OCI-LY1 (cell line): Measurements from ENCODE around the gene SURF4.

Source experiments
- EZH2 ChIP-seq: fragments of 200-600 bp; sonication (generic), shearing (Covaris generic); IDR thresholded peaks from 2 replicates; pipeline ENCODE4 v1.8.0; 2017; ENCODE audit warnings: borderline replicate concordance, mixed run types, mild to moderate bottlenecking, antibody characterized with exemption, low read length, moderate library complexity, mixed read lengths
- TF ChIP-seq, protein P1 (sequence below): fragments of 200-600 bp; sonication (generic), shearing (Covaris generic); IDR thresholded peaks from 2 replicates; pipeline ENCODE4 v1.5.1; 2017; ENCODE audit warnings: mild to moderate bottlenecking, antibody characterized with exemption, low read length, moderate library complexity, mixed read lengths

DNA sequence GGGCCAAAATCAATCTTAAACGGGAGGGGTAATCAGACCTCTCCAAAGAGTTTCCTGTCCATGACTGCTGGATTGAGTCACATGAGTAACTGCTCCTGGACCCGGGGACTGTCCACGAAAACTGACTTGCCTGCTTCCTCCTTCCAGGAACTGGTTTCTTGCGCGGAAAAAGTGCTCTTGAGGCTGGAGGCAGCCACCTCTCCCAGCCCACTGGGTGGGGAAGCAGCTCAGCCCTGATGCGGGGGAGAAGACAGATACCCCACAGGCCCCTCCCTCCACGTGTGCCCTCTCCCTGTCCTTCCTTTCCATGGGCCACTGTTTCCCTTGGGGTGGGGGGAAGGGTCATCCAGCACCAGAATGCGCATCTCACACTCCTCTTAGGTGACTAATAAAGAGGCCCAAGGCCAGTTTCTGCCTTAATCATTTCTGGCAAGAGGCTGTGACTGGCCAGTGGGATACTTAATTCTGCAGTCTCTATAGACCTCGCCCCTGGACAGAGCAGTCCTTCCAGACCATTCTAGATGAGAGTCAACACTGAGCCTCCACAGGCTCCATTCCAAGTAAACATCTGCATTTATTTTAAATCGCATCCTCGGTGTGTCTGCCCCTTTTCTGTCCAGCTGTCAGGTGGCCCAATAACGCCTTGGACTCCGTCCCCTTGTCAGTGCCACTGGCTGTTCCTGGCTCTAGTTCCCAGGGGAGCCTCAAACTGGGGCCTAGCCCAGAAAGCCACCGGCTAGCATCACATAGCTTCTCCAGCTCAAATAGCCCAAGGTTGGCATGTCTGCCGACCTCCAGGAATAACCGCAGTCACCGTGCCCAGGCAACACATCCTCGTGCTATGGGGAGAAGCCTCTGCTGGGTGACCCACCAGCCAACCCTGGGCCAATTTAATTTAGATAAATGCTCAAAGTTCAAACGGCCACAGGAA is 29.9 kb upstream of the SURF4 start:
- TF ChIP-seq, protein P1, sequence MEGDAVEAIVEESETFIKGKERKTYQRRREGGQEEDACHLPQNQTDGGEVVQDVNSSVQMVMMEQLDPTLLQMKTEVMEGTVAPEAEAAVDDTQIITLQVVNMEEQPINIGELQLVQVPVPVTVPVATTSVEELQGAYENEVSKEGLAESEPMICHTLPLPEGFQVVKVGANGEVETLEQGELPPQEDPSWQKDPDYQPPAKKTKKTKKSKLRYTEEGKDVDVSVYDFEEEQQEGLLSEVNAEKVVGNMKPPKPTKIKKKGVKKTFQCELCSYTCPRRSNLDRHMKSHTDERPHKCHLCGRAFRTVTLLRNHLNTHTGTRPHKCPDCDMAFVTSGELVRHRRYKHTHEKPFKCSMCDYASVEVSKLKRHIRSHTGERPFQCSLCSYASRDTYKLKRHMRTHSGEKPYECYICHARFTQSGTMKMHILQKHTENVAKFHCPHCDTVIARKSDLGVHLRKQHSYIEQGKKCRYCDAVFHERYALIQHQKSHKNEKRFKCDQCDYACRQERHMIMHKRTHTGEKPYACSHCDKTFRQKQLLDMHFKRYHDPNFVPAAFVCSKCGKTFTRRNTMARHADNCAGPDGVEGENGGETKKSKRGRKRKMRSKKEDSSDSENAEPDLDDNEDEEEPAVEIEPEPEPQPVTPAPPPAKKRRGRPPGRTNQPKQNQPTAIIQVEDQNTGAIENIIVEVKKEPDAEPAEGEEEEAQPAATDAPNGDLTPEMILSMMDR = no peak
- TF ChIP-seq EZH2 = no peak
